Ovary (tissue), 9 donors: ENCODE measurements around the gene CASP10. TPM values are rescaled to one million over a fixed set of nuclear protein-coding genes. Genes with fewer than 3 reads are reported as not detected.

Experiments
- DNase-seq, 5 donors: peaks; one replicate each; pipeline ENCODE4 v3.0.0-alpha.2; 2019 to 2020
- H3K27ac ChIP-seq, 2 donors: fragments of 200-600 bp; one replicate each; pipeline versions ENCODE4 v1.5.1 to v1.8.0; 2019 to 2022
- H3K27me3 ChIP-seq: fragments of 200-600 bp; one replicate; pipeline ENCODE4 v1.8.0; 2022
- H3K36me3 ChIP-seq: fragments of 200-600 bp; sonication (generic); one replicate; pipeline ENCODE4 v1.5.1; 2019
- H3K4me1 ChIP-seq: one replicate; pipeline ENCODE4 v1.8.1; 2013; ENCODE audit warnings: mild to moderate bottlenecking, moderate library complexity; ENCODE audit not compliant: insufficient read depth
- H3K4me3 ChIP-seq: fragments of 200-600 bp; sonication (generic); one replicate; pipeline ENCODE4 v1.5.1; 2017
- H3K9me3 ChIP-seq, 2 donors: fragments of 200-600 bp in 1 of 2; sonication (generic) in 1 of 2; one replicate each; pipeline versions ENCODE4 v1.5.1 to v1.8.1; 2013 to 2019; ENCODE audit warnings: mild to moderate bottlenecking in 1 of 2, moderate library complexity in 1 of 2
- CTCF ChIP-seq, 3 donors: fragments of 450-650 bp in 2 of 3; fragments of 200-600 bp in 1 of 3; IDR thresholded peaks; one replicate each; pipeline versions ENCODE4 v1.5.1 to v1.8.0; 2016 to 2022; ENCODE audit warnings: antibody characterized with exemption in 3 of 3, mild to moderate bottlenecking in 1 of 3
- EP300 ChIP-seq: sonication (generic); formaldehyde crosslinking; IDR thresholded peaks from one replicate; pipeline ENCODE4 v1.6.1; 2017; ENCODE audit warnings: antibody characterized with exemption
- POLR2A ChIP-seq: fragments of 450-650 bp; IDR thresholded peaks from one replicate; pipeline ENCODE4 v1.6.1; 2017; ENCODE audit warnings: antibody characterized with exemption, mild to moderate bottlenecking, moderate library complexity
- WGBS, 3 donors: extraction: QIAGEN DNeasy Blood & Tissue Kit in 1 of 3; methylation state at CpG; one replicate each; pipeline versions ENCODE4 v1.1.5 to v1.1.7; 2013 to 2017; 5-methylcytosine and 5-hydroxymethylcytosine counted together
- intact Hi-C, 4 donors: fragments of 100-400 bp; cut with DNase I; formaldehyde crosslinking; loops; one replicate each; pipeline versions ENCODE4 v1.11.0 to v1.15.1; 2022 to 2023
- polyA plus RNA-seq, 2 donors: library from polyadenylated mRNA; stranded (reverse); fragments of 200-250 nt in 1 of 2; fragments of 350-450 nt in 1 of 2; fragmentation: Illumina TruSeq in 1 of 2; extraction: RNeasy Lipid Tissue Mini Kit (QIAGEN cat#74804) in 1 of 2; gene quantifications; one replicate each; pipeline ENCODE4 v1.2.3, GENCODE V29; 2013 to 2014
- small RNA-seq: library from RNA; depleted of rRNA; stranded (forward); fragments of <200 nt; gene quantifications from one replicate; pipeline ENCODE3, GENCODE V24; 2016
- total RNA-seq, 7 donors: library from RNA; depleted of rRNA in 2 of 7; stranded (reverse); fragments of >200 nt in 2 of 7; fragmentation: NEBNext Ultra II Directional in 3 of 7; extraction: Animal tissue kit (Norgen Biotek cat#: 25700) in 3 of 7; gene quantifications; one replicate each; pipeline versions ENCODE4 v1.1.0 to v1.2.4, GENCODE V29; 2016 to 2023
- donor health status: DM: no; HTN: no; CAD: no; lungs with moderate emphysema.
- donor health status: DM: no; HTN: no; CAD: no.
- donor health status: Bipolar disorder and iron deficiency.
- donor health status: DM: yes; HTN: yes; CAD: no.
- donor health status: DM: no; HTN: no; CAD: no.
- donor health status: DM: yes; HTN: yes; CAD: no.

Gene CASP10
- total and polyA plus RNA-seq, 9 donors = 2.1 to 19.0 (median 3.8) TPM

- H3K4me1 ChIP-seq = no peaks in the 10 kb centered on the region
- H3K36me3 ChIP-seq = no peaks in the 10 kb centered on the region
- no peak for DNase-seq
Observed at GRCh38 chr2:201276511-201276910, 93.6 kb downstream of the CASP10 start.

More at GRCh38 chr2:201276511-201276910, 93.6 kb downstream of the CASP10 start:
- H3K4me3 ChIP-seq = no peak overlapping the region
- no peak for TF ChIP-seq POLR2A
- TF ChIP-seq CTCF (IDR thresholded peaks at IDR 0.05) = no peak
- no peak for TF ChIP-seq EP300
- no peaks in the 10 kb centered on the region for H3K27me3 ChIP-seq
- 86 to 91% (median 86%) methylated on average over 6 of the region's 6 CpGs for WGBS, 3 donors
- intact Hi-C loops = no loop called here
- no peaks in the 10 kb centered on the region for H3K9me3 ChIP-seq
- no peak overlapping the region for H3K27ac ChIP-seq

Small RNAs within 50 kb of the gene (small RNA-seq; reads per million reads assigned to genes)
- gene AC007283.2 (not detected), gene MTND4LP13 (not detected), gene RNU7-45P (not detected)

Other genes with a start within 250 kb of the CASP10 start
- gene ORC2, start 219.5 kb upstream of the CASP10 start, total RNA-seq = 10 to 100 TPM; 12.8 to 31.4 (median 29.0) TPM
- gene ORC2, start 219.5 kb upstream of the CASP10 start, polyA plus RNA-seq = 10 to 100 TPM in 1 of 2 donors, 1 to 10 TPM in 1; 9.8 to 20.5 TPM
- 10 to 100 TPM; 10.6 to 21.1 (median 18.1) TPM for gene HYCC2, start 111.5 kb upstream of the CASP10 start, total RNA-seq
- gene HYCC2, start 111.5 kb upstream of the CASP10 start, polyA plus RNA-seq = 1 to 10 TPM; 3.4 to 6.5 TPM
- 10 to 100 TPM; 20.5 to 50.6 (median 47.6) TPM for gene NDUFB3, start 111.1 kb upstream of the CASP10 start, total RNA-seq
- gene NDUFB3, start 111.1 kb upstream of the CASP10 start, polyA plus RNA-seq = 10 to 100 TPM; 34.7 to 52.5 TPM
- gene CFLAR, start 67.0 kb upstream of the CASP10 start, total RNA-seq = 100 to 1,000 TPM in 1 of 7 donors, 10 to 100 TPM in 6; 50.0 to 111 (median 67.9) TPM
- gene CFLAR, start 67.0 kb upstream of the CASP10 start, polyA plus RNA-seq = 10 to 100 TPM; 26.7 to 88.7 TPM
- gene CASP8, start 77.4 kb downstream of the CASP10 start, total RNA-seq = 10 to 100 TPM in 5 of 7 donors, 1 to 10 TPM in 2; 8.4 to 17.0 (median 12.6) TPM
- gene CASP8, start 77.4 kb downstream of the CASP10 start, polyA plus RNA-seq = 10 to 100 TPM in 1 of 2 donors, 1 to 10 TPM in 1; 6.7 to 20.2 TPM
- 1 to 10 TPM in 3 of 7 donors, under 1 TPM in 3, not detected in 1; 0.37 to 4.4 (median 1.3) TPM for gene FLACC1, start 174.2 kb downstream of the CASP10 start, total RNA-seq
- under 1 TPM; 0.30 to 0.78 TPM for gene FLACC1, start 174.2 kb downstream of the CASP10 start, polyA plus RNA-seq